ENCODE results near the gene TUBE1.

The TUBE1 gene

GRCh38 chr6:112033791-112034615, 53.3 kb downstream of the TUBE1 start:
- Histone ChIP-seq H3K27ac (ENCODE audit: low read length) (no peak overlapping the region), H4K20me1 (ENCODE audit: insufficient read depth, low read length) (no peaks in the 10 kb centered on the region), H3K79me2 (ENCODE audit: insufficient read depth, low read length) (no peaks in the 10 kb centered on the region), H3K9me3 (ENCODE audit: insufficient read depth, low read length, severe bottlenecking) (no peaks in the 10 kb centered on the region), H3K27me3 (ENCODE audit: insufficient read depth, low read length, poor library complexity) (no peaks in the 10 kb centered on the region), H3K4me1 (ENCODE audit: insufficient read depth, low read length) (peaks cover 4% of the 10 kb centered on the region), H3K9ac (ENCODE audit: low read depth, low read length) (no peak overlapping the region), H3K36me3 (ENCODE audit: insufficient read depth, low read length) (no peaks in the 10 kb centered on the region), H3K4me2 (ENCODE audit: insufficient read depth, low read length) (no peak overlapping the region), H2AFZ (ENCODE audit: low read depth, low read length) (no peak overlapping the region), H3K4me3 (ENCODE audit: low read depth in 1 of 2, low read length in 2 of 2) (no peak overlapping the region)
- DNase-seq (no peak), ATAC-seq (ENCODE audit: insufficient read depth, low read depth) (no peak)
- TF ChIP-seq EZH2 (IDR thresholded peaks at IDR 0.05; ENCODE audit: borderline replicate concordance, low read depth, low read length, severe bottlenecking), result no peak
- no peak for TF ChIP-seq CTCF (IDR thresholded peaks at IDR 0.05; ENCODE audit: borderline replicate concordance, extremely low read depth, low read length, poor library complexity, severe bottlenecking)

- DNase-seq, result no peak
- Histone ChIP-seq H3K27ac (ENCODE audit: low read length) (no peak overlapping the region), H3K4me1 (ENCODE audit: insufficient read depth, low read length) (peaks cover 17% of the 10 kb centered on the region), H3K9me3 (ENCODE audit: insufficient read depth, low read length, severe bottlenecking) (no peaks in the 10 kb centered on the region), H3K79me2 (ENCODE audit: insufficient read depth, low read length) (no peaks in the 10 kb centered on the region), H4K20me1 (ENCODE audit: insufficient read depth, low read length) (no peaks in the 10 kb centered on the region), H3K27me3 (ENCODE audit: insufficient read depth, low read length, poor library complexity) (no peaks in the 10 kb centered on the region), H2AFZ (ENCODE audit: low read depth, low read length) (no peak overlapping the region), H3K4me2 (ENCODE audit: insufficient read depth, low read length) (no peak overlapping the region), H3K36me3 (ENCODE audit: insufficient read depth, low read length) (no peaks in the 10 kb centered on the region), H3K9ac (ENCODE audit: low read depth, low read length) (no peak overlapping the region), H3K4me3 (ENCODE audit: low read depth in 1 of 2, low read length in 2 of 2) (no peak overlapping the region)
- no peak for TF ChIP-seq EZH2 (IDR thresholded peaks at IDR 0.05; ENCODE audit: borderline replicate concordance, low read depth, low read length, severe bottlenecking)
- TF ChIP-seq CTCF (IDR thresholded peaks at IDR 0.05; ENCODE audit: borderline replicate concordance, extremely low read depth, low read length, poor library complexity, severe bottlenecking), result no peak
- no peak for ATAC-seq (ENCODE audit: insufficient read depth, low read depth)
These were observed 54.6 kb downstream of the TUBE1 start for GRCh38 chr6:112032728-112033127.

- ATAC-seq (ENCODE audit: insufficient read depth, low read depth), result no peak
- Histone ChIP-seq H3K36me3 (ENCODE audit: insufficient read depth, low read length) (no peaks in the 10 kb centered on the region), H4K20me1 (ENCODE audit: insufficient read depth, low read length) (no peaks in the 10 kb centered on the region), H3K27me3 (ENCODE audit: insufficient read depth, low read length, poor library complexity) (no peaks in the 10 kb centered on the region), H3K9ac (ENCODE audit: low read depth, low read length) (no peak overlapping the region), H3K27ac (ENCODE audit: low read length) (no peak overlapping the region), H3K9me3 (ENCODE audit: insufficient read depth, low read length, severe bottlenecking) (no peaks in the 10 kb centered on the region), H3K4me1 (ENCODE audit: insufficient read depth, low read length) (peaks cover 25% of the 10 kb centered on the region), H3K79me2 (ENCODE audit: insufficient read depth, low read length) (no peaks in the 10 kb centered on the region), H3K4me2 (ENCODE audit: insufficient read depth, low read length) (no peak overlapping the region), H2AFZ (ENCODE audit: low read depth, low read length) (no peak overlapping the region), H3K4me3 (ENCODE audit: low read depth in 1 of 2, low read length in 2 of 2) (no peak overlapping the region)
- TF ChIP-seq EZH2 (IDR thresholded peaks at IDR 0.05; ENCODE audit: borderline replicate concordance, low read depth, low read length, severe bottlenecking), result no peak
- DNase-seq, result no peak
These were observed 55.3 kb downstream of the TUBE1 start for GRCh38 chr6:112031960-112032359.

- no peaks in the 10 kb centered on the region for H3K27me3 ChIP-seq (ENCODE audit: insufficient read depth, low read length, poor library complexity)
- DNase-seq, result no peak
- no peaks in the 10 kb centered on the region for H3K79me2 ChIP-seq (ENCODE audit: insufficient read depth, low read length)
- H3K9ac ChIP-seq (ENCODE audit: low read depth, low read length), result no peak overlapping the region
- no peak for ATAC-seq (ENCODE audit: insufficient read depth, low read depth)
- no peak overlapping the region for H3K27ac ChIP-seq (ENCODE audit: low read length)
- peaks cover 29% of the 10 kb centered on the region for H3K4me1 ChIP-seq (ENCODE audit: insufficient read depth, low read length)
- H3K36me3 ChIP-seq (ENCODE audit: insufficient read depth, low read length), result no peaks in the 10 kb centered on the region
- TF ChIP-seq EZH2 (IDR thresholded peaks at IDR 0.05; ENCODE audit: borderline replicate concordance, low read depth, low read length, severe bottlenecking), result no peak
- no peak for TF ChIP-seq CTCF (IDR thresholded peaks at IDR 0.05; ENCODE audit: borderline replicate concordance, extremely low read depth, low read length, poor library complexity, severe bottlenecking)
- no peak overlapping the region for H2AFZ ChIP-seq (ENCODE audit: low read depth, low read length)
- no peak overlapping the region for H3K4me2 ChIP-seq (ENCODE audit: insufficient read depth, low read length)
- H4K20me1 ChIP-seq (ENCODE audit: insufficient read depth, low read length), result no peaks in the 10 kb centered on the region
- no peak overlapping the region for H3K4me3 ChIP-seq (ENCODE audit: low read depth in 1 of 2, low read length in 2 of 2)
- H3K9me3 ChIP-seq (ENCODE audit: insufficient read depth, low read length, severe bottlenecking), result no peaks in the 10 kb centered on the region
These were observed 56.2 kb downstream of the TUBE1 start for GRCh38 chr6:112030961-112031660.
